ENCODE results near the gene DYNC1I2. TPM values are rescaled to one million over a fixed set of nuclear protein-coding genes. Genes with fewer than 3 reads are reported as not detected.

Gene DYNC1I2
- total and polyA plus RNA-seq, 7 donors, result 69.8 to 133 (median 103) TPM

GRCh38 chr2:171709011-171709685 is 21.9 kb downstream of the DYNC1I2 start:
- TF ChIP-seq CTCF (IDR thresholded peaks at IDR 0.05) (no peak), POLR2A (IDR thresholded peaks at IDR 0.05) (no peak), EP300 (IDR thresholded peaks at IDR 0.05) (no peak), POLR2AphosphoS5 (IDR thresholded peaks at IDR 0.05) (no peak)

GRCh38 chr2:171711351-171711750 is 24.1 kb downstream of the DYNC1I2 start:
- Histone ChIP-seq H3K4me3 (no peak overlapping the region), H3K9me3 (no peaks in the 10 kb centered on the region), H3K36me3 (peaks cover 0 to 38% (median 2%) of the 10 kb centered on the region in 4 donors), H3K27ac (no peak overlapping the region), H3K27me3 (no peaks in the 10 kb centered on the region), H3K4me1 (peaks cover 0 to 11% (median 9%) of the 10 kb centered on the region in 4 donors)
- intact Hi-C loops (cut with DNase I), result no loop called here
- TF ChIP-seq CTCF (IDR thresholded peaks at IDR 0.05) (no peak), EP300 (IDR thresholded peaks at IDR 0.05) (no peak), POLR2A (IDR thresholded peaks at IDR 0.05) (no peak), POLR2AphosphoS5 (IDR thresholded peaks at IDR 0.05) (no peak)
- no peak for DNase-seq

More at GRCh38 chr2:171709011-171709685, 21.9 kb downstream of the DYNC1I2 start:
- Histone ChIP-seq H3K36me3 (peaks cover 0 to 26% (median 0%) of the 10 kb centered on the region in 4 donors), H3K4me3 (no peak overlapping the region), H3K9me3 (no peaks in the 10 kb centered on the region), H3K27me3 (no peaks in the 10 kb centered on the region), H3K4me1 (peaks cover 0 to 18% (median 8%) of the 10 kb centered on the region in 4 donors), H3K27ac (no peak overlapping the region)
- no peak for DNase-seq
- 90 to 92% methylated on average over 3 of the region's 3 CpGs for WGBS, 2 donors
- intact Hi-C loops (cut with DNase I), result no loop called here

GRCh38 chr2:171712051-171712450 is 24.8 kb downstream of the DYNC1I2 start:
- no peak for TF ChIP-seq POLR2AphosphoS5 (IDR thresholded peaks at IDR 0.05)
- no peak for TF ChIP-seq CTCF (IDR thresholded peaks at IDR 0.05)
- no peak for TF ChIP-seq EP300 (IDR thresholded peaks at IDR 0.05)
- no peak for TF ChIP-seq POLR2A (IDR thresholded peaks at IDR 0.05)
- intact Hi-C loops (cut with DNase I), result no loop called here
- Histone ChIP-seq H3K4me3 (no peak overlapping the region), H3K4me1 (peaks cover 0 to 11% (median 9%) of the 10 kb centered on the region in 4 donors), H3K27me3 (no peaks in the 10 kb centered on the region), H3K36me3 (peaks cover 0 to 45% (median 4%) of the 10 kb centered on the region in 4 donors), H3K9me3 (no peaks in the 10 kb centered on the region), H3K27ac (peak overlapping the region in 1 of 4 donors; percentile 21)
- WGBS, 2 donors, result 84 to 88% methylated on average over 2 of the region's 2 CpGs
- no peak for DNase-seq

GRCh38 chr2:171718720-171719119 is 31.5 kb downstream of the DYNC1I2 start:
- no peak overlapping the region for H3K27ac ChIP-seq
- no peaks in the 10 kb centered on the region for H3K27me3 ChIP-seq
- intact Hi-C loops (cut with DNase I), result no loop called here
- 84 to 87% methylated on average over 4 of the region's 4 CpGs for WGBS, 2 donors
- TF ChIP-seq POLR2AphosphoS5 (IDR thresholded peaks at IDR 0.05) (no peak), EP300 (IDR thresholded peaks at IDR 0.05) (no peak), POLR2A (IDR thresholded peaks at IDR 0.05) (no peak), CTCF (IDR thresholded peaks at IDR 0.05) (no peak)
- H3K4me1 ChIP-seq, result peaks cover 0 to 8% (median 7%) of the 10 kb centered on the region in 4 donors
- DNase-seq, result no peak
- no peak overlapping the region for H3K4me3 ChIP-seq
- peaks cover 0 to 60% (median 14%) of the 10 kb centered on the region in 4 donors for H3K36me3 ChIP-seq
- no peaks in the 10 kb centered on the region for H3K9me3 ChIP-seq

Data from sigmoid colon (tissue), 7 donors.